Right kidney (tissue), 9 donors: ENCODE results near the gene INSL4.

Source experiments
- DNase-seq: peaks from one replicate; pipeline ENCODE4 v3.0.0-alpha.2; 2016
- long read RNA-seq, 8 donors: transcript quantifications; one replicate each; lab custom pipeline, GENCODE V29; 2026

The INSL4 gene
- long read RNA-seq, donor 1 = 0 reads
- long read RNA-seq, donor 2 = 0 reads
- long read RNA-seq, donor 3 = 0 reads
- long read RNA-seq, donor 4 = 0 reads
- long read RNA-seq, donor 5 = 0 reads
- long read RNA-seq, donor 6 = 0 reads
- long read RNA-seq, donor 7 = 0 reads
- long read RNA-seq, donor 8 = 0 reads

DNA sequence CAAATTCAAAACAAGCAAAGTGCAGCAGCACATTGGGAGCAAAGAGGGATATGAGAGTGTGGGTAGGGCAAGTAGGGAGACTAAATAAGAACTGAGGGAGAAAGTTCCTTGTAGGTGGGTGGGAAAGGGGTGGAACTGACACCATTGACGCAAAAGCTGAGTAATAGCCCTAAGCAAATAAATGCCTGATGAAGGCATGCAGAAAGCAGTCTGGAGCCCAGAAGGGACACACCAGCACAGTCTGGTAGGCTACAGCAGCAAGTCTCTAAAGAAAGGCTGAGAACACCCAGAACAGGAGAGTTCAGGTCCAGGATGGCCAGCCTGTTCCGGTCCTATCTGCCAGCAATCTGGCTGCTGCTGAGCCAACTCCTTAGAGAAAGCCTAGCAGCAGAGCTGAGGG is at the start of gene INSL4:
Gene INSL4, plus strand, starts transcription at position 208 of the 400 bp plus-strand sequence. Its CDS starts 105 bp downstream, at position 313.
- no peak for DNase-seq

DNA sequence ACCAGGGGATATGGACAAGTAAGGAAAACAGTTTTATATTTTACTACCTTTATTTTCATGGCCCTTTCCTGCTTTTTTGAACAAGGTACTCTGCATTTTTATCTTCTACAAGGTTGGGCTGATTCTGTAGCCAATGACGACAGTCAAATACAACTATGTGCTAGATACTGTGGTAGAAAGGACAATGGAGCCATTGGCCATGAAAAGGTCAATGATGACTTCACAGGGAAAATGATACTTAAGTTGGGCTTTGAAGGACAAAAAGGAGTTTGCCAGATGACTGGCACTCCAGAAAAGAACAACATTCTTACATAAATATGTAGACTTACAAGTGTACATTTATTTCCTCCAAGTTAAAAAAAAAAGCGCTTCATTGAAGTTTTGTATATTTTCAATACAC is 46.4 kb upstream of the INSL4 start:
- DNase-seq = no peak

DNA sequence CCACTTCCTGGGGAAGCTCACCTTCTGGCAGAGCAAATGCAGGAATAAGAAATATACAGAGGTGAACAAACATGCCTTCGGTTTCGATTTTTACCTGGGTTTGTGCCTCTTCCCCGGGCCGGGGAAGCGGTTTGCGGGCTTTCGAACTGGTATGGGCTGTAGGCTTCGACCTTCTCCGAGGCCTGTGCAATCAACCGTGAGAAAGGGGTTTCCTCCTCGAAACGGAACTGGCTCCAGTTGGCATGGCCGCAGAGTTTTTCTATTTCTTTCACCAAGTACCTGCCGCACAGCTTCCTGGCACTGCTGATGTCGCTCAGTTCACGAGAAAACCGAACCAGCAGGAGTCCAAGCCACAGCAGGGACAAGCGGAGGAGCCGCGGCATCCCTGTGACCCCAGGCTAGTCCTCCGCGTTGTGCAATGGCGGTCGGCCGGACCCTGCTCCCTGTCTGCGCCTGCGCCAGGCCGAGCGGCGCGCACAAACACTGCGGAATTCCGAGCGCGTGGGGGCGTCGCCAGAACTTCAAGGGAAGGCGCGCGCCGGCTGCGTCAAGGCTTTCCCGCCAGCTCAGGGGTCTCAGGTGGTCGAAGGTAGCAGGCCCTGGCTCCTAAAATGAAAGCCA is 45.9 kb upstream of the INSL4 start, which contains the start of gene INSL6:
Gene INSL6, minus strand, starts transcription at position 420 of the 621 bp plus-strand sequence. Its CDS starts 37 bp downstream, at position 383.
- no peak for DNase-seq

DNA sequence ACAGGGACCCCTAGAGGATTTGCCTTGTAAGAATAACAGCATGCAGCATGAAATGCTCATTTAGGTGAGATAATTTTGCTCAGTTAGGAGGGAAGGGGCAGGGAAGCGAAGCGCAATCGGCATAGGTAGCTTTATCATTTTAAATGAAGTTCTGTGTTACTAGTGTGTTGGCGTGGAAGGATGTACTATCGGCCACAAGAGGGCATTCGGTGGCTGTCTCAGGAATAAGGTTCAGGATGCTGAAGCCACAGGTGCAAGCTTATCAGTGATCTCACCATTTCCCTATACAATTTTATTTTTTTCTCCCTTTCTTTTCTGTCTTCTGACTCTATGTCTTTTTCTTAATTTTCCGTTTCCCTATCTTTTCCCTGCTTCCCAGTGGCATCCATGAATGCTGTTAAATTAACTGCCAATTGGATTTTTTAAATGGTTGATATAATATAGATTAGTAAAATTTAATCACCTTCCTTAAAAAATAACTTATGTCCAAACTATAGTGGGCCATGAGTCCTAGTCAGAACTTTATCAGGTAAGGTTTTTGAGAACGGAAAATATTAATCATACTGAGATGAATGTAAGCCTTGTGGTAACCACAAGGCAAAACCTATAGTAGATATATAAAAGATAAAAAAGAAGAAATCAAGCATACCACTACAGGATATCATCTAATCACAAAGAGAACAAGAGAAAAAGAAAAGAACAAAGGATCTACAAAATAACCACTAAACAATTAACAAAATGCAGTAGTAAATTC is 44.6 kb upstream of the INSL4 start:
- DNase-seq = no peak

DNA sequence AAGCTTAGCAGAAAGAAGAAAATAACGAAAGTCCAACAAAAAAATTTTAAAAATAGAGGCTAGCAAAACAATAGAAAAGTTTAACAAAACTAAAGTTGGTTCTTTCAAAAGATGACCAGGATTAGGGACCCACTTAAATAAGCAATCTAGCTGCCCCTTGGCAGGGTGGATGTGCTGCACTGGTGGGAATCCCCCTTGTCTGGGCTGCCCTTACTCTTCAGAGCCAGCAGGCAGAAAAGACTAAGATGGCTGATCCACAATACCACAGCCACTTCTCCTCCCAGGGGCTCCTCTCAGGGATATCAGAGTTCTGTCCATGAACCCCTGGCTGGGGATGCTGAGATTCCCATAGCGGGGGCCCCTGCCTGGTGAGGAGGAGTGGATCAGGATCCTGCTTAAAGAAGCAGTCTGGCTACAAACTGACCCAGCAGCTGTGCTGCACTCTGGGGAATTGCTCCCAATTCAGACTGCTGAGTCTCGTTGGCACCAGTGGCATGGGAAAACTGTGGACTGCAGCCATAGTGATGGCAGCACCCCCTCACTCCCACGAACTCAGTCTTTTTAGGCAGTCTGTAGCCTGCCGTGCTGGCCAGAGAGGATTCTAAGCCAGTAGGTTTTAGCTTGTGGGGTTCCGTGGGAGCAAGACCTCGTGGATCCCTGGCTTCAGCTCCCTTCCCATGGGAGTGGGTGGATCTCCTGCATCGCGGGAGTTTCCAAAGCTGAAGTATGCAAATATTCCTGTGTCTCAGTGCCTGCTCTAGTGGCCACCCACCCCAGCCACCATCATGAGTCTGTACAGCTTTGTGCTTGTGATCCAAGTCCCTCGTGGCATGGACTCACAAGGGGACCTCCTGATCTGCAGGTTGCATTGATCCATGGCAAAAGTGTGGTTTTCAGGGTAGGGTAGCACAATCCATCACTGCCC is 42.9 kb upstream of the INSL4 start:
- DNase-seq = no peak

DNA sequence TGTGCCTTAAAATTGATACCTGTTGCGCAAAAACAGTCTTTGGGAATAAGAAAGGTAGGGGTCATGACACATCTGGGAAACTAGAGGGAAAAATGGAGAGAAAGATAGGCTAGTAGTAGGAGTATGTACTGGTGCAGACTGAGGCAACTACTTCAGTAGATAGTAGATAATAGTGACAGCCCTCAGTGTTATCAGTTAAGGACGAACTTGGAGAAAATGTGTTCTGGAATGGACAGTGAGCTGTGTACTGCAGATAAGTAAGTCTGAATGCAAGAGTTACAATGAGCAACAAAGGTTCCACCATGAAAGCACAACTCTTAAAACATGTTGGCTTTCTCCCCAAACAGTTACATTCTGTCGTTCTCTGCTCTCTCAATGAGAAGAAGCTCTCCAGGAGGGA is 39.2 kb upstream of the INSL4 start:
- DNase-seq = no peak

DNA sequence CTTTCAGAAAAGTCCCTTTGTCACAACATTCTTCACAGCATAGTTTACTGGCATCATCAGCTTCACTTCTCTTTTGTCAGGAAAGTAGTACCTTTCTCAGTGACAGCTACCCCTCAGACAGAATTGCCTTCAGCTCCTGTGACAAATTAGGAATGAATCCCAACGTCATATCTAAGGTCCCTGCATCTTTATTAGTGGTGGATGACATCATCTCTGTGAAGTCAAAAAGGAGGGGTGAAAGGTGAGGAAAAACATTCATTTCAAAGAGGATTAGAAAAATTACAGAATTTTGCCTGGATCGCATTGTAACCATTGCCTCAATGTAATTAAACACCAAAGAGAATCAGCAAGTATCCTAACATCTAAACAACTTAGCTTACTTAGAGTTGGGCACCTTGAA is 37.9 kb upstream of the INSL4 start:
- no peak for DNase-seq

DNA sequence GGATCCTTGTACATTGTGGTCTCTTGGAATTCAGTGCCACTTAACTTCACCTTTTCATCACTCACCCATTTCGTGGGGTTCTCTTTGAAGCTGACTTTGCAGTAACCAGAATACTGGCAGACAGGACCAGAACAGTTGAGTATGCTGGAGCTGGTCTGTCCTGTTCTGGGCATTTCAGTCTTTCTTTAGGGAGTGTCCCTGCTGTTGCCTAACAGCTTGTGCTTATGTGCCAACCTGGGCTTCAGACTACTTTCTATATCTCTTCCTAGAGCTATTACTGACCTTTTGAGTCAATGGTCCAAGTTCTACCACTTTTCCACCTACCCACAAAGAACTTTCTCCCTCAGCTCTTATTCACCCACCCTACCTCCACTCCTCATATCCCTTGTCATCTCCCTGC is 35.8 kb upstream of the INSL4 start:
- no peak for DNase-seq

DNA sequence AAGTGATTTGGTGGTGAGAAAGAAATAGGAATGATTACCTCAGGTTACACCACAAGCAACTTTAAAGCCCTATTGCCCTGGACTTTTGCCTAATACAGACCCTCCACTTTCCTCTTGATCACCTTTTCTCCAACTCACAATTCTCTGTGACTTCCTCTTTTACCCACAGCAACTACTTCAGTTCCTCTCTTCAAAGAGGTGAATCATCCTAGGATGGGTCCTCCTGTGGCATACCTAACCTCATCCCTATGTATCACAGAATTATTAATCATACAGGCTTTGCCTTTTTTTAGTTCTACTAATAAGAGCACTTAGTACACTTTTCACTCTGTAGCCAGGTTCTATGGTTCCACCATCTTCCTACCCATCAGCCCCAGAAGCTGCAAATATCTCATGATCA is 26.1 kb upstream of the INSL4 start:
- no peak for DNase-seq

DNA sequence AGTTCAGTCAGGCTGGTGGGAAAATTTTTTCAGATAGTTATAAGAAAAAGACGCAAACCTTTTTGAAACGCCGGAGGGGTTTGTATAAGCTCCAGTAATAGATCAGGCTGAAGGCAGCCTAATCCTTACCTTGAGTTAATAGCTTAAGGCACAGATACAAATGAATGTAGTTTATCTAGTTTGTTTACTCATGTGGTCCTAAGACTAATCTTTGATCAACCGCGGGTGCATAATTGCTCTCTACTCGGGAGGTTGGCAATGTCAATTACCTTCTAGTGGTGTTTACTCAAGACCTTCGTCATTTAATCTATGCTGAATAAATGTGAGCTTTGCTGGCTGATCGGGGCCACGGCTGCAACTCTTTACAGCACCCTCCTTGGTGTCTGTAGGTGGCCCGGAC is 665 bp upstream of the INSL4 start:
- no peak for DNase-seq

DNA sequence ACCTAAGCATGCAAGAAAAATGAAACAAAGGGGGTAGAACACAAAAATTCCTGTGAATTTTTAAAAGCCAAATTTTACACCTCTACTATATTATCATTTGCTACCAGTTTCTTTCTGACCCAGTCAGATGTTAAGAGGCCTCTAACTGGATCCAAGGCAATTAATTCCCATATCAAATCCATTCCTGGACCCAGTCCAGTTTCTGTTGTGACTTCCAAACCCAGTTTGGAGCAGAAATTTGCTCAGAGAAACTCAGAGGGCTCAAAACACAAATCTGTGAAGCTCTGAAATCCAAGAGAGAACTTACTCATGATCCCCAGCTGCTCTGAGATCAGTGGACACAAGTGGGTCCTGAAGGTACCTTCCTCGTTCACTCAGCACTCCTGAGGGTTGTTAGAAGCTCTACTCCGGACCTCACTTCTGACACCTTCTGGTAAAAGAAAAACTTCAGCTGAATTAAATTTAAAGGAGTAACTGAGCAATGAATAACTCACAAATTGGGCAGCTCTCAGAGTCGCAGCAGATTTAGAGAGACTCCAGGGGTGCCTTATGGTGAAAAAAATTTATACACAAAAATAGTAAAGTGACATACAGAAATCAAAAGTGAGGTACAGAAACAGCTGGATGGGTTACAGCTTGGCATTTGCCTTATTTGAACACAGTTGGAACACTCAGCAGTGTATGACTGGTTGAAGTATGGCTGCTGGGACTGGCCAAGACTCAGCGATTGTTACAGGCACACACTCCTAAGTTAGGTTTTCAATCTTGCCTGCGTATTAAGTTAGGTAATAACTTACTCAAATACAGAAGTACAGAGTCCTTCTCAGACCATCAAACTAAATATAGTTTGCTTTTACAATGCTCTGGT is 32.4 kb downstream of the INSL4 start:
- DNase-seq = no peak

DNA sequence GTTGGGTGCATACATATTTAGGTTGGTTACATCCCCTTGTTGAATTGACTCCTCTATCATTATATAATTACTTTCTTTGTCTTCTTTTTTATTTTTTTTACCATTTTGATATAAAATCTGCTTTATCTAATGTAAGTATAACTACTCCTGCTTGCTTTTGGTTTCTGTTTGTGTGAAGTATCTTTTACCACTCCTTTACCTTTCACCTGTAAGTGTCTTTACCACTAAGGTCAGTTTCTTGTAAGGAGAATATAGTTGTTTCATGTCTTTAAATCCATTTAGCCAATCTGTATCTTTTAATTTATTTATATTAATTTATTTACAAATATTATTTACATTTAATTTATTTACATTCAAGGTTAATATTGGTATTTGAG is 33.0 kb downstream of the INSL4 start:
- DNase-seq = no peak

DNA sequence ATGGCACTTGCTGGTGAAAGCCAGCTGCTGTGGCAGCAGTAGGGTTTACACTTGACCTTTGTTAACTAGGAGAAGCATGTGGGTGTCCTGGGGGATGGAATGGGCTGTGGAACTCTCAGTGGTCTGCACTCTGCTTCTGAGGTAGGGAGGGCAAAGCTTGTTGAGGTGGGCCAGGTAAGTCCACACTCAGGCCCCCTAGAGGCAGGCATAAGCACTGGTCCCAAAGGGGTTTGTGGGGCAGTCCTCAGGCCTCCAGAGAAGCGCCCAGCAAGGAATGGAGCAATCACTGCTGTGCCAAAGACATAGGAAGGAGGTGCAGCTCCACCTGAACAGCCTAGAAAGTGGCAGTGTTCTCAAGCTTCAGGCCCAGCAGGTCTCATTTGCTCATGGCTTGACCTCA is 34.7 kb downstream of the INSL4 start:
- no peak for DNase-seq

DNA sequence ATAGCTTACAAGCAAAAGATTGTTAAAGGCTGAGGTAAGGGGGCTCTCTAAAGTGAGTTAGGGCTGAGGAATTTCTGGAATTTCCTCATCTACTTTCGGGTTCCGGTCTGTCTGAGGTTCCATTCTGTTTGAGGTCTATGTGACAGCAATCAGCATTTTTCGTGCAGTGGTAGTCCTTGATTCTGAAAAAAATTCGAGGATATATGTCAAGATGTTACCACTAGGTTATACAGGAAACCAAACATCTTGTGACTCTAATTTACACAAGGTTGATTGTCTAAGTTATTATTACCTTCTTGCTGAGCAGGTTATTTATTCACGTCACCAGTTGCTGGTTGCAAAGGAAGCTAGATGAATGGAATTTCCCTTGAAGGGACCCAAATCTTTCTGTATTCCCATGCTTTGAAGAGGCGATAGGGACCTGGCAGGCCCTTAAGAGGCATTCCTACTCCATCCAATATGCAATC is 38.1 kb downstream of the INSL4 start:
- DNase-seq = no peak

DNA sequence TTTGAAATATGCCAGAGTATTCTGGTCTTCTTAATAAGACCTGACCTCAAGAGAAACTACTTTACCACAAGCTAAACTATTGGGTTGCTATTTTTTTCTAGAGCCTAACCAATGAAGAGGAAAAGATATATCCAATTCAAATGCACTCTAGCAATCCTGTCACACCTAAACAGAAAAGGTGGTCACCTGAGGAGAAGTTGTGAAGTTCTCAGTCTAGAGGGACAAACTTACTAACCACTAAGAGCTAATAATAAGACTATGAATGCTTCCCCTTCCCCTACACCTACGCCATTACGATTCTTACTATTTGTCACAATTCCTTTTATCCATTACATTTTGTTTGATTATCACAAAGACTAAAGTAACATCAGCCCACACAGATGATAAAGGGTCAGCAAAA is 43.6 kb downstream of the INSL4 start:
- DNase-seq = no peak

DNA sequence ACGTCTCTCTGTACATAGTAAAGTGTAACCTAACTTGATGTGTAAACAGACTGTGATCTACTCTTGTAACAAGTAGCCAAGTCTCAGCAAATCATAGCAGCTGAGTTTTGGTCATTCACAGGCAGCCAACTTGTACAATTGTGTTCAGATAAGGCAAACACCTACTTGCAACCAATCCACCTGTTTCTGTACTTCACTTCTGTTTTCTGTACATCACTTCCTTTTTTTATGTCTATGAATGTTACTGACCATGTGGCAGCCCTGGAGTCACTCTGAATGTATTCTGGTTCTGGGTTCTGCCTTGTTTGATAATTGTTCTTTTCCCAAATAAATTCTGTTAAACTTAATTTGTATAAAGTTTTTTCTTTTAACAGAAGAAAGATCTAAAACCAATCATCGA is 47.3 kb downstream of the INSL4 start:
- DNase-seq = no peak
